GM12878 (cell line): ENCODE measurements around the gene SRD5A1. TPM values are rescaled to one million over a fixed set of nuclear protein-coding genes. Genes with fewer than 3 reads are reported as not detected.

ENCODE experiments used
- ATAC-seq: fragments of 200-7000 bp; cut with Tn5 transposase; 3 replicates; pipeline ENCODE4 v1.9.1; 2020; ENCODE audit warnings: mild to moderate bottlenecking, moderate library complexity
- BruUV-seq: library from RNA; stranded (reverse); fragments of 400-500 nt; replicated peaks from 2 replicates; lab custom pipeline; 2021; lab: Mats Ljungman, UMichigan
- CTCF ChIA-PET: fragments of 300-600 bp; sonication (Branson Sonifier 250); formaldehyde crosslinking; extraction: SDS; loops from one replicate; lab custom pipeline; 2021; ENCODE audit warnings: inconsistent platforms; lab: Yijun Ruan, JAX
- POLR2A ChIA-PET: fragments of 350-600 bp; formaldehyde crosslinking; extraction: SDS; loops from one replicate; lab custom pipeline; 2021; ENCODE audit warnings: inconsistent platforms; lab: Charles Lee
- RAD21 ChIA-PET: fragments of 300-600 bp; sonication (Branson Sonifier 250); formaldehyde crosslinking; loops from one replicate; lab custom pipeline; 2023; ENCODE audit warnings: antibody characterized with exemption; ENCODE audit not compliant: unreplicated experiment; lab: Charles Lee
- SMC1A ChIA-PET: fragments of 300-600 bp; sonication (Branson Sonifier 250); formaldehyde crosslinking; loops from one replicate; lab custom pipeline; 2023; ENCODE audit not compliant: unreplicated experiment, uncharacterized antibody; lab: Charles Lee
- DNase-seq: peaks from one replicate; pipeline ENCODE4 v3.0.0-alpha.2; 2011; ENCODE audit warnings: low read depth, low spot score
- FAIRE-seq: peaks from 3 replicates; lab custom pipeline; 2011; peaks lifted over from hg19 to GRCh38; lab: Jason Lieb, UNC
- H2AFZ ChIP-seq: 2 replicates; pipeline ENCODE4 v1.6.0; 2011; ENCODE audit warnings: low read depth, low read length, control low read depth; ENCODE audit not compliant: control insufficient read depth
- H3K27ac ChIP-seq: 2 replicates; pipeline ENCODE4 v1.5.1; 2011; ENCODE audit warnings: control low read depth; ENCODE audit not compliant: control insufficient read depth, insufficient read depth
- H3K27me3 ChIP-seq, 2 experiments: replicated peaks in 1 of 2; 2 replicates each; pipeline versions ENCODE4 v1.6.0 to v1.6.1; 2011; ENCODE audit warnings: low read length in 1 of 2; ENCODE audit not compliant: control insufficient read depth in 2 of 2, insufficient read depth in 2 of 2
- H3K36me3 ChIP-seq, 2 experiments: 2 replicates each; pipeline ENCODE4 v1.5.1; 2011; ENCODE audit warnings: low read length in 1 of 2; ENCODE audit not compliant: control insufficient read depth in 2 of 2, insufficient read depth in 2 of 2
- H3K4me1 ChIP-seq: 2 replicates; pipeline ENCODE4 v1.6.1; 2011; ENCODE audit warnings: mild to moderate bottlenecking, low read length, moderate library complexity, mixed read lengths; ENCODE audit not compliant: control insufficient read depth, insufficient read depth
- H3K4me2 ChIP-seq: 2 replicates; pipeline ENCODE4 v1.6.0; 2011; ENCODE audit warnings: control low read depth; ENCODE audit not compliant: control insufficient read depth, insufficient read depth
- H3K4me3 ChIP-seq: fragments of 200-600 bp; sonication (generic); 2 replicates; pipeline ENCODE4 v1.5.1; 2016
- H3K79me2 ChIP-seq: 2 replicates; pipeline ENCODE4 v1.6.0; 2011; ENCODE audit warnings: low read length; ENCODE audit not compliant: control insufficient read depth, insufficient read depth
- H3K9ac ChIP-seq: 2 replicates; pipeline ENCODE4 v1.8.0; 2011; ENCODE audit warnings: low read length, control low read depth, mixed read lengths; ENCODE audit not compliant: control insufficient read depth, insufficient read depth
- H3K9me3 ChIP-seq: replicated peaks from 3 replicates; pipeline ENCODE4 v1.5.1; 2011; ENCODE audit warnings: mild to moderate bottlenecking, low read length; ENCODE audit not compliant: control insufficient read depth, insufficient read depth
- H4K20me1 ChIP-seq: 2 replicates; pipeline ENCODE4 v1.6.0; 2011; ENCODE audit not compliant: control insufficient read depth, insufficient read depth
- ASH2L ChIP-seq: fragments of 300-600, 200-600 bp; sonication (generic); IDR thresholded peaks from 2 replicates; pipeline ENCODE4 v1.6.1; 2017; ENCODE audit warnings: low read depth, mild to moderate bottlenecking, borderline replicate concordance
- BMI1 ChIP-seq: fragments of 450-650 bp; IDR thresholded peaks from 2 replicates; pipeline ENCODE4 v1.6.1; 2016; ENCODE audit warnings: mild to moderate bottlenecking, moderate library complexity, borderline replicate concordance
- CHD2 ChIP-seq: IDR thresholded peaks from 2 replicates; pipeline ENCODE4 v1.6.1; 2011; ENCODE audit warnings: low read depth, low read length, improper control_type of control experiment, borderline replicate concordance
- ESRRA ChIP-seq: IDR thresholded peaks from 2 replicates; pipeline ENCODE4 v1.6.1; 2012; ENCODE audit warnings: mild to moderate bottlenecking, low read length, improper control_type of control experiment
- FOXK2 ChIP-seq: fragments of 450-650 bp; IDR thresholded peaks from 2 replicates; pipeline ENCODE4 v1.6.1; 2017; ENCODE audit warnings: mild to moderate bottlenecking, moderate library complexity
- JUND ChIP-seq: IDR thresholded peaks from 2 replicates; pipeline ENCODE4 v1.6.1; 2012; ENCODE audit warnings: low read depth, mild to moderate bottlenecking, low read length, improper control_type of control experiment, moderate library complexity
- MYC ChIP-seq: IDR thresholded peaks from 2 replicates; pipeline ENCODE4 v1.6.1; 2011; ENCODE audit warnings: mild to moderate bottlenecking, low read length, moderate library complexity, inconsistent platforms; ENCODE audit not compliant: insufficient read depth, insufficient replicate concordance, insufficient read length, severe bottlenecking
- RUNX3 ChIP-seq: IDR thresholded peaks from 2 replicates; pipeline ENCODE4 v1.6.1; 2012; ENCODE audit warnings: low read length, inconsistent platforms
- SUZ12 ChIP-seq: fragments of 200-600 bp; sonication (generic); IDR thresholded peaks from one replicate; pipeline ENCODE4 v1.6.1; 2018; ENCODE audit warnings: antibody characterized with exemption, mild to moderate bottlenecking; ENCODE audit not compliant: unreplicated experiment
- ZBED1 ChIP-seq: IDR thresholded peaks from 2 replicates; pipeline ENCODE4 v1.6.1; 2016; ENCODE audit warnings: borderline replicate concordance
- ZNF274 ChIP-seq: IDR thresholded peaks from one replicate; pipeline ENCODE4 v1.8.0; 2011; ENCODE audit not compliant: insufficient read length, insufficient read depth
- WGBS: methylation state at CpG from one replicate; pipeline ENCODE4 v1.1.6; 2016; ENCODE audit warnings: low lambda C conversion rate; ENCODE audit not compliant: insufficient replicate concordance, insufficient coverage; ENCODE audit errors: missing lambda C conversion rate; 5-methylcytosine and 5-hydroxymethylcytosine counted together
- in situ Hi-C: fragments of 300-500 bp; cut with MboI; formaldehyde crosslinking; loops from 9 replicates; pipeline ENCODE4 v1.14.3; 2018; ENCODE audit warnings: mixed read lengths
- intact Hi-C: fragments of 100-400 bp; cut with micrococcal nuclease; formaldehyde crosslinking; loops from one replicate; pipeline ENCODE4 v1.14.2; 2022; ENCODE audit not compliant: unreplicated experiment
- polyA plus RNA-seq, 11 experiments: library from polyadenylated mRNA; depleted of rRNA in 4 of 11; unstranded in 6 of 11; stranded (reverse) in 5 of 11; fragments of >200 nt; fragmentation: Nextera tagmentation in 4 of 11; fragmentation: Illumina TruSeq in 1 of 11; extraction: Ambion mirVana in 4 of 11; extraction: Trizol in 1 of 11; gene quantifications; 1 replicate in 1 of 11; 2 replicates in 10 of 11; pipeline versions ENCODE4 v1.2.1 to v1.2.3, GENCODE V29; 2011 to 2016; ENCODE audit warnings: inconsistent platforms in 2 of 11, missing spikeins in 2 of 11, low read depth in 1 of 11
- total RNA-seq, 4 experiments: library from RNA; depleted of rRNA in 3 of 4; stranded (reverse); fragments of >200 nt in 3 of 4; fragmentation: Illumina TruSeq in 1 of 4; extraction: Trizol in 1 of 4; gene quantifications; 2 replicates each; pipeline versions ENCODE4 v1.2.1 to v1.2.3, GENCODE V29; 2013 to 2021
- TF ChIP-seq, protein P1 (sequence below): fragments of 450-650 bp; IDR thresholded peaks from 2 replicates; pipeline ENCODE4 v1.6.1; 2017; ENCODE audit warnings: mild to moderate bottlenecking, low read depth, inconsistent platforms; ENCODE audit not compliant: poor library complexity, severe bottlenecking
- TF ChIP-seq, protein P2 (sequence below): IDR thresholded peaks from 2 replicates; pipeline ENCODE4 v1.6.1; 2012; ENCODE audit warnings: low read depth, low read length, improper control_type of control experiment

SRD5A1 gene
- total and polyA plus RNA-seq, 10 of the 15 experiments (the other 5 are each of a cell fraction or from before 2014, with no cell fraction given): 0.76 to 20.1 (median 12.3) TPM

DNA sequence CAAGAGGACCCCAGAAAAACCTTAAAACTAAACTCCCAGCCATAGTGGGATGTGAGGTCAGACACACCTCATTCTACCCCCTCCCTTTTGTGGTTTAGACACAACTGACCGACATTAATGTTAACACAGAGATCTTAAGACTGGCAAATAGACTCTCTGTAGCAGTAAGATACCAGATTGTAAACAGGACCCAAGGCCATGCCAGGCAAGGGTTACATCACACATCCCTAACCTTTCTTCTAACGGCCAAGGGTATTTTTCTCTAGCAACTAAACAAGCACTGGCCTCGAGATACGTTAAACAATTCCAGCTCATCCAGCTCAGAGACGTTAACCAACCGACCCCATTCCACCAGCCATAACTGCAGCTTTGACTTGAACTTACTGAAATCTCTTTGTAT lies 39.2 kb upstream of the SRD5A1 start:
- TF ChIP-seq JUND: no peak
- TF ChIP-seq BMI1: no peak
- TF ChIP-seq RUNX3: no peak
- TF ChIP-seq SUZ12: no peak
- no peak for TF ChIP-seq ESRRA
- no peak for TF ChIP-seq ZBED1
- no peak for TF ChIP-seq FOXK2
- TF ChIP-seq CHD2: no peak
- no peak for TF ChIP-seq ASH2L
- TF ChIP-seq, protein P1, sequence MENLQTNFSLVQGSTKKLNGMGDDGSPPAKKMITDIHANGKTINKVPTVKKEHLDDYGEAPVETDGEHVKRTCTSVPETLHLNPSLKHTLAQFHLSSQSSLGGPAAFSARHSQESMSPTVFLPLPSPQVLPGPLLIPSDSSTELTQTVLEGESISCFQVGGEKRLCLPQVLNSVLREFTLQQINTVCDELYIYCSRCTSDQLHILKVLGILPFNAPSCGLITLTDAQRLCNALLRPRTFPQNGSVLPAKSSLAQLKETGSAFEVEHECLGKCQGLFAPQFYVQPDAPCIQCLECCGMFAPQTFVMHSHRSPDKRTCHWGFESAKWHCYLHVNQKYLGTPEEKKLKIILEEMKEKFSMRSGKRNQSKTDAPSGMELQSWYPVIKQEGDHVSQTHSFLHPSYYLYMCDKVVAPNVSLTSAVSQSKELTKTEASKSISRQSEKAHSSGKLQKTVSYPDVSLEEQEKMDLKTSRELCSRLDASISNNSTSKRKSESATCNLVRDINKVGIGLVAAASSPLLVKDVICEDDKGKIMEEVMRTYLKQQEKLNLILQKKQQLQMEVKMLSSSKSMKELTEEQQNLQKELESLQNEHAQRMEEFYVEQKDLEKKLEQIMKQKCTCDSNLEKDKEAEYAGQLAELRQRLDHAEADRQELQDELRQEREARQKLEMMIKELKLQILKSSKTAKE: no peak
- no peak for TF ChIP-seq MYC
- TF ChIP-seq ZNF274: no peak
- TF ChIP-seq, protein P2, sequence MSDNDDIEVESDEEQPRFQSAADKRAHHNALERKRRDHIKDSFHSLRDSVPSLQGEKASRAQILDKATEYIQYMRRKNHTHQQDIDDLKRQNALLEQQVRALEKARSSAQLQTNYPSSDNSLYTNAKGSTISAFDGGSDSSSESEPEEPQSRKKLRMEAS: no peak
- Histone ChIP-seq H3K36me3 (peaks cover 4 to 11% of the 10 kb centered on the region in 2 experiments; a peak in 3 of 4 replicates), H3K9ac (no peak overlapping the region), H3K4me2 (no peak overlapping the region), H3K79me2 (no peaks in the 10 kb centered on the region), H3K9me3 (no peaks in the 10 kb centered on the region), H4K20me1 (no peaks in the 10 kb centered on the region), H3K4me3 (no peak overlapping the region), H3K27me3 (no peaks in the 10 kb centered on the region), H3K4me1 (no peaks in the 10 kb centered on the region), H3K27ac (no peak overlapping the region), H2AFZ (no peak overlapping the region)
- DNase-seq (no peak), ATAC-seq (no peak), FAIRE-seq (no peak)
- in situ Hi-C loops (loop anchor here (25.0 kb wide), 1 partner anchor 1107 kb away; no protein-coding TSS in a partner anchor), intact Hi-C loops (no loop called here)
- SMC1A ChIA-PET: no interaction called here
- POLR2A ChIA-PET: no interaction called here
- CTCF ChIA-PET: no interaction called here
- WGBS: 95% methylated on average over 6 of the region's 6 CpGs
- BruUV-seq: no TSS peak
- RAD21 ChIA-PET: interaction anchor here (0.9 kb wide), 1 partner anchor 24 kb away, joined by 3 read pairs; no protein-coding TSS in a partner anchor
